ENCODE measurements around the gene CSTB.

CSTB gene

GRCh38 chr21:43754948-43755781, 20.9 kb downstream of the CSTB start:
- Mint-ChIP-seq H3K27ac (no peak overlapping the region), H3K4me1 (no peaks in the 10 kb centered on the region), H3K36me3 (peaks cover 3% of the 10 kb centered on the region)

GRCh38 chr21:43753439-43753799, 22.7 kb downstream of the CSTB start:
- no peak overlapping the region for H3K4me3 Mint-ChIP-seq
- no peaks in the 10 kb centered on the region for H3K27me3 Mint-ChIP-seq

More at GRCh38 chr21:43754948-43755781, 20.9 kb downstream of the CSTB start:
- Mint-ChIP-seq H3K9me3 (no peaks in the 10 kb centered on the region), H3K27me3 (no peaks in the 10 kb centered on the region), H3K4me3 (no peak overlapping the region)

GRCh38 chr21:43752758-43753438, 23.2 kb downstream of the CSTB start:
- H3K9me3 Mint-ChIP-seq: no peaks in the 10 kb centered on the region
- no peaks in the 10 kb centered on the region for H3K4me1 Mint-ChIP-seq
- no peaks in the 10 kb centered on the region for H3K27me3 Mint-ChIP-seq
- peaks cover 3% of the 10 kb centered on the region for H3K36me3 Mint-ChIP-seq
- no peak overlapping the region for H3K27ac Mint-ChIP-seq
- no peak overlapping the region for H3K4me3 Mint-ChIP-seq

More at GRCh38 chr21:43753439-43753799, 22.7 kb downstream of the CSTB start:
- Mint-ChIP-seq H3K36me3 (peaks cover 3% of the 10 kb centered on the region), H3K27ac (no peak overlapping the region), H3K4me1 (no peaks in the 10 kb centered on the region), H3K9me3 (no peaks in the 10 kb centered on the region)

- no peaks in the 10 kb centered on the region for H3K27me3 Mint-ChIP-seq
- no peaks in the 10 kb centered on the region for H3K9me3 Mint-ChIP-seq
- peaks cover 4% of the 10 kb centered on the region for H3K36me3 Mint-ChIP-seq
- H3K4me1 Mint-ChIP-seq: no peaks in the 10 kb centered on the region
- H3K27ac Mint-ChIP-seq: no peak overlapping the region
- no peak overlapping the region for H3K4me3 Mint-ChIP-seq
Observed at GRCh38 chr21:43751955-43752591, 24.0 kb downstream of the CSTB start.

GRCh38 chr21:43750339-43751033, 25.6 kb downstream of the CSTB start:
- H3K27ac Mint-ChIP-seq: no peak overlapping the region
- no peak overlapping the region for H3K4me3 Mint-ChIP-seq
- H3K36me3 Mint-ChIP-seq: peaks cover 4% of the 10 kb centered on the region
- H3K27me3 Mint-ChIP-seq: no peaks in the 10 kb centered on the region
- no peaks in the 10 kb centered on the region for H3K4me1 Mint-ChIP-seq
- no peaks in the 10 kb centered on the region for H3K9me3 Mint-ChIP-seq

DNA sequence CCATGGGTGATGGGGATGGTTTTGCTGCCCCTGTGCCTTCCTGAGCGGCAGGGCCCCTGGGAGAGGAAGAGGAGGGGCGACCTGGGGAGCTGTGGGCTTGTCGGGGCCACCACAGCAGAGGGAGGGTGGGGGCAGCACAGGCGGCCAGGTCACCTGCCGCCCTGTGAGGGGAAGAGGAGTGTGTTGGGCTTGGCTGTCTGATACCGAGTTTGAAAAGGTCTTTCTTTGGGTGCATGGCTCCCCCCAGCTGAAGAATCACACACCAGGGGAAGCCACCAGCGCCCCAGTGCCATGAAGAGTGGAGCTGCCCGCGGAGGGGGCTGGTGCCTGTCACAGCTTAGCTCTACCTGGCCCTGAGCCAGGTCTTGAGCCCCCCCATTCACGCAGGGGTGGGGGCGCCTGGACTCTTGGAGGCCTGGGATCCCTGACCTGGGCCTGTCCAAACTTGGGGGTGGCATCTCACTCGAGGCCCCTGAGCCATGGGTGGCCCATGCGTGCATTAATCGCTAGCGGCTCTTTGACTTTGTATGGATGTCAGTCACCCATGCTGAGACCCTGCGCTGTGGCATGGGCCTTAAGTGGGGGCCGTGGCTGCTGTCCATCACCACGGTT, 26.4 kb downstream of the CSTB start:
- Mint-ChIP-seq H3K9me3 (no peaks in the 10 kb centered on the region), H3K36me3 (peaks cover 8% of the 10 kb centered on the region), H3K4me1 (no peaks in the 10 kb centered on the region), H3K27me3 (no peaks in the 10 kb centered on the region), H3K27ac (no peak overlapping the region), H3K4me3 (no peak overlapping the region)

GRCh38 chr21:43748622-43749021, 27.5 kb downstream of the CSTB start:
- no peaks in the 10 kb centered on the region for H3K9me3 Mint-ChIP-seq
- no peak overlapping the region for H3K4me3 Mint-ChIP-seq
- H3K36me3 Mint-ChIP-seq: peaks cover 7% of the 10 kb centered on the region
- no peak overlapping the region for H3K27ac Mint-ChIP-seq
- H3K27me3 Mint-ChIP-seq: no peaks in the 10 kb centered on the region
- no peaks in the 10 kb centered on the region for H3K4me1 Mint-ChIP-seq

DNA sequence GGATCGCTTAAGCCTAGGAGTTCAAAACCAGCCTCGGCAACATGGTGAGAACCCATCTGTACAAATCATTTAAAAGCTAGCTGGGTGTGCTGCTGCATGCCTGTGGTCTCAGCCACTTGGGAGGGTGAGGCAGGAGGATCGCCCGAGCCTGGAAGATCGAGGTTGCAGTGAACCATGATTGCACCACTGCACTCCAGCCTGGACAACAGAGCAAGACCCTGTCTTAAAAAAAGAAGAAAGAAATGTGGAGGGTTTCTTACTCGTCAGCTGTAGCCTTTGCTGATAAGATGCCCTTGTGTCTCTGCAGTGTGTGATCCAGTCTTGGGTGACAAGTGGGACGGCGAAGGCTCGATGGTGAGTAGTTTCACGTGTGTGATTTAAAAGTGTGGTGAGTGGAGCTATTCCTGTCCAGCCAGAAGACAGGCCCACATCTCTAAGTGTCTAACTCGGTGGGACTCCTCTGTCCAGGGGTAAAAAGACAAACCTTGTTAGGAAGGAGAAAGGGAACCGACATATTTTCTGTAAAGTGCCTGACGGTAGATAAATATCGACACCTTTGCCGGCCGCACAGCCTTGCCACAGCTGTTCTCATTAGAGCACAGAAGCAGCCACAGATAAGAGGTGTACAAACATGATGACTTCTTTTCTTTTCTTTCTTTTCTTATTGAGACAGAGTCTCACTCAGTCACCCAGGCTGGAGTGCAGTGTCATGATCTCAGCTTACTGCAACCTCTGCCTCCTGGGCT, 30.2 kb downstream of the CSTB start:
- Mint-ChIP-seq H3K27ac (no peak overlapping the region), H3K36me3 (peaks cover 7% of the 10 kb centered on the region), H3K4me3 (no peak overlapping the region)

DNA sequence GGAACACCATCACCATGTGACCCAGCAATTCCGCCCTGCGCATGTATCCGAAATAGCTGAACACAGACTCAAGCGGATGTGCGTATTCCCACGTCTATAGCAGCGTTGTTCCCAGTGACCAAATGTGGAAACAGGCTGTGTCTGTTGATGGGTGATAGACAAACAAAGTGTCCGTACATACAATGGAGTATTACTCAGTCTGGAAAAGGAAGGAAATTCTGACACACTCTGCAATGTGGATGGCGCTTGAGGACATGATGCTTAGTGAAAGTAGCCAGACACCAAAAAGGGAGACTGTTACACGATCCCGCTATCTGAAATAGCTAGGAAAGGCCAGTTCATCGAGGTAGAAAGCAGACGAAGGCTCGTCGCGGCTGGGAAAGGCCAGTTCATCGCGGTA, 31.4 kb downstream of the CSTB start:
- Mint-ChIP-seq H3K4me1 (no peaks in the 10 kb centered on the region), H3K27ac (peak overlapping the region; percentile 62), H3K4me3 (no peak overlapping the region), H3K9me3 (no peaks in the 10 kb centered on the region), H3K36me3 (peaks cover 7% of the 10 kb centered on the region), H3K27me3 (no peaks in the 10 kb centered on the region)

More for the DNA sequence above, 30.2 kb downstream of the CSTB start:
- H3K27me3 Mint-ChIP-seq: no peaks in the 10 kb centered on the region
- H3K4me1 Mint-ChIP-seq: no peaks in the 10 kb centered on the region
- no peaks in the 10 kb centered on the region for H3K9me3 Mint-ChIP-seq

GRCh38 chr21:43743947-43744346, 32.2 kb downstream of the CSTB start:
- no peak overlapping the region for H3K27ac Mint-ChIP-seq
- H3K4me1 Mint-ChIP-seq: peaks cover 4% of the 10 kb centered on the region
- no peaks in the 10 kb centered on the region for H3K9me3 Mint-ChIP-seq
- H3K4me3 Mint-ChIP-seq: no peak overlapping the region
- H3K27me3 Mint-ChIP-seq: no peaks in the 10 kb centered on the region
- H3K36me3 Mint-ChIP-seq: peaks cover 7% of the 10 kb centered on the region

GRCh38 chr21:43741423-43742096, 34.5 kb downstream of the CSTB start:
- H3K27ac Mint-ChIP-seq: no peak overlapping the region
- H3K9me3 Mint-ChIP-seq: no peaks in the 10 kb centered on the region
- peaks cover 6% of the 10 kb centered on the region for H3K36me3 Mint-ChIP-seq
- no peaks in the 10 kb centered on the region for H3K27me3 Mint-ChIP-seq
- peaks cover 4% of the 10 kb centered on the region for H3K4me1 Mint-ChIP-seq
- H3K4me3 Mint-ChIP-seq: no peak overlapping the region

- Mint-ChIP-seq H3K4me1 (peaks cover 4% of the 10 kb centered on the region), H3K27me3 (no peaks in the 10 kb centered on the region), H3K36me3 (peaks cover 6% of the 10 kb centered on the region), H3K4me3 (no peak overlapping the region), H3K9me3 (no peaks in the 10 kb centered on the region), H3K27ac (peak overlapping the region; percentile 30)
Observed at GRCh38 chr21:43740497-43741156, 35.5 kb downstream of the CSTB start.

DNA sequence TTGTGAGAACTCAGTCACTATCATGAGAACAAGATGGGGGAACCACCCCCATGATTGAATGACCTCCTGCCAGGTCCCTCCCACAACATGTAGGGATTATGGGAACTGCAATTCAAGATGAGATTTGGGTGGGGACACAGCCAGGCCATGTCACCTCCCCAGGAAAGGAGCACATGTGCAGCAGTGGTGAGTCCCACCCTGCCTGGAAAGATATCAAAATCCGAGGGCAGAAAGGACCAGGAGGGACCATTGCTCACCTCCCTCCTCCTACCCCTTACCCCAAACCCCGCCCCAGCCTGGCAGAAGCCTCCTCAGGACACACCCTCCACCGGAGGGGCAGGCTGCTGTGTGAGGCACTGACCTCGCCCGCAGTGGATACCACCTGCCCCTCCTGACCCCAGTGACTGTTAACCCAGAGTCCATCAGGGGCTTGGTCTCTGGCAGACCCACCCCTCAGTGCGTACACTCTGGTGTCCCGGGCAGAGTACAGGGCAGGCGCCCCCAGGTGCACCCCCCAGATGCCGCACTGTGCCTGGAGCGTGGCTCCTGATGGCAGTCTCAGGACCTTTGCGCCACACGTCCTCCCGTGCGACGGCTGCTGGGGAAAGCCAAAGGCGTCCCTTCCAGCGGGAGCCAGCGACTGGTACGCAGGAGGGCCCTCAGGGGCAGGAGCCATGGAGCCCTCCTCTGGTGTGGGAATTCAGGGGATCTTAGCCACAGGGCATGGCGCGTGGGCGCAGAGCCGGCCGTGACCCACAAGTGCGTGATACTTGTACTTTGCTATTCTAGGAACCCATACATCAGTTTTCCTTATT, 36.3 kb downstream of the CSTB start:
- H3K27me3 Mint-ChIP-seq: no peaks in the 10 kb centered on the region
- H3K9me3 Mint-ChIP-seq: no peaks in the 10 kb centered on the region
- peaks cover 4% of the 10 kb centered on the region for H3K4me1 Mint-ChIP-seq
- no peak overlapping the region for H3K4me3 Mint-ChIP-seq
- H3K27ac Mint-ChIP-seq: no peak overlapping the region
- H3K36me3 Mint-ChIP-seq: peaks cover 2% of the 10 kb centered on the region
